Measurements from ENCODE around the gene HAS3. TPM values are rescaled to one million over a fixed set of nuclear protein-coding genes. Genes with fewer than 3 reads are reported as not detected.

The HAS3 gene
- total and polyA plus RNA-seq, 2 donors (not counting 3 experiments of a cell fraction or from before 2014, with no cell fraction given) = 1.5 to 1.8 TPM

- no peaks in the 10 kb centered on the region for H3K9me3 ChIP-seq (replicated peaks; ENCODE audit: control insufficient read depth, insufficient read depth, low read length)
- no peak for FAIRE-seq
- H3K36me3 ChIP-seq (ENCODE audit: control insufficient read depth in 2 of 2, extremely low read depth in 1 of 2, insufficient read depth in 2 of 2, low read length in 2 of 2) = peaks cover 8 to 18% of the 10 kb centered on the region in 2 experiments
- peak overlapping the region; percentile 14 for H3K27ac ChIP-seq (ENCODE audit: insufficient read depth, low read depth, low read length)
- no peak for DNase-seq (ENCODE audit: low read depth, low spot score)
- intact Hi-C loops (cut with micrococcal nuclease) (loop anchor here (5.0 kb wide), 1 partner anchor 122 kb away; no protein-coding TSS in a partner anchor), dilution Hi-C loops (cut with MboI; ENCODE audit: extremely low pct_ligation_motif_present, low sequenced_read_pairs) (no loop called here)
- H3K79me2 ChIP-seq (ENCODE audit: control insufficient read depth, insufficient read depth, low read length) = no peaks in the 10 kb centered on the region
- H3K9me1 ChIP-seq (replicated peaks; ENCODE audit: control insufficient read depth, extremely low read depth, insufficient read depth, low read length) = no peaks in the 10 kb centered on the region
- H2AFZ ChIP-seq (ENCODE audit: low read depth, low read length) = no peak overlapping the region
- H4K20me1 ChIP-seq (replicated peaks; ENCODE audit: control insufficient read depth, extremely low read depth, insufficient read depth, low read length) = no peaks in the 10 kb centered on the region
- no peak overlapping the region for H3K4me2 ChIP-seq (ENCODE audit: insufficient read depth, low read length)
- POLR2A ChIA-PET = no interaction called here
- H3K9ac ChIP-seq (replicated peaks; ENCODE audit: extremely low read depth, insufficient read depth, low read length) = no peak overlapping the region
- no TSS peak for BruUV-seq (replicated peaks)
- H3K27me3 ChIP-seq (ENCODE audit: control insufficient read depth in 2 of 2, insufficient read depth in 2 of 2, low read length in 2 of 2) = no peaks in the 10 kb centered on the region
- H3K4me1 ChIP-seq (ENCODE audit: control insufficient read depth, extremely low read depth, insufficient read depth, low read length) = peaks cover 39% of the 10 kb centered on the region
- TF ChIP-seq EZH2 (IDR thresholded peaks at IDR 0.05; ENCODE audit: borderline replicate concordance, low read depth, low read length, severe bottlenecking) (no peak), FOS (IDR thresholded peaks at IDR 0.05; ENCODE audit: borderline replicate concordance, insufficient read depth, low read length) (no peak), POLR2AphosphoS5 (IDR thresholded peaks at IDR 0.05; ENCODE audit: insufficient read depth, low read depth, low read length) (no peak), MAX (IDR thresholded peaks at IDR 0.05; ENCODE audit: insufficient read depth, insufficient read length) (no peak), GATA2 (IDR thresholded peaks at IDR 0.05; ENCODE audit: insufficient read depth, insufficient read length, low read depth, low read length) (no peak), JUN (IDR thresholded peaks at IDR 0.05; ENCODE audit: borderline replicate concordance, insufficient read depth, insufficient read length, low read depth) (no peak), POLR2A (IDR thresholded peaks at IDR 0.05; ENCODE audit: low read depth, low read length) (no peak), CTCF (IDR thresholded peaks at IDR 0.05; ENCODE audit: extremely low read depth in 1 of 2, insufficient read depth in 1 of 2, low read depth in 1 of 2, low read length in 2 of 2) (no peak), MYC (IDR thresholded peaks at IDR 0.05; ENCODE audit: low read depth, low read length) (no peak)
- CTCF ChIA-PET = interaction anchor here (1.1 to 4.9 kb wide), 7 partner anchors 9 to 123 kb away, joined by 3 to 49 read pairs (median 9); partner anchors contain the start of gene SNTB2
- H3K4me3 ChIP-seq (replicated peaks in 1 of 3; ENCODE audit: insufficient read depth in 1 of 3, low read depth in 1 of 3, low read length in 3 of 3) = no peak overlapping the region
Measured at GRCh38 chr16:69165584-69165983, 60.1 kb downstream of the HAS3 start.
